ENCODE data around the gene TAF11. TPM values are rescaled to one million over a fixed set of nuclear protein-coding genes. Genes with fewer than 3 reads are reported as not detected.
"Not testable (repeated sequence)": the region's sequence is repeated elsewhere in the genome, so short reads cannot be mapped to it uniquely, and the experiment has no call there.

The TAF11 gene
- polyA plus RNA-seq, 2 of the 4 experiments (the other 2 are of a cell fraction) = 17.3 to 28.9 TPM

DNA sequence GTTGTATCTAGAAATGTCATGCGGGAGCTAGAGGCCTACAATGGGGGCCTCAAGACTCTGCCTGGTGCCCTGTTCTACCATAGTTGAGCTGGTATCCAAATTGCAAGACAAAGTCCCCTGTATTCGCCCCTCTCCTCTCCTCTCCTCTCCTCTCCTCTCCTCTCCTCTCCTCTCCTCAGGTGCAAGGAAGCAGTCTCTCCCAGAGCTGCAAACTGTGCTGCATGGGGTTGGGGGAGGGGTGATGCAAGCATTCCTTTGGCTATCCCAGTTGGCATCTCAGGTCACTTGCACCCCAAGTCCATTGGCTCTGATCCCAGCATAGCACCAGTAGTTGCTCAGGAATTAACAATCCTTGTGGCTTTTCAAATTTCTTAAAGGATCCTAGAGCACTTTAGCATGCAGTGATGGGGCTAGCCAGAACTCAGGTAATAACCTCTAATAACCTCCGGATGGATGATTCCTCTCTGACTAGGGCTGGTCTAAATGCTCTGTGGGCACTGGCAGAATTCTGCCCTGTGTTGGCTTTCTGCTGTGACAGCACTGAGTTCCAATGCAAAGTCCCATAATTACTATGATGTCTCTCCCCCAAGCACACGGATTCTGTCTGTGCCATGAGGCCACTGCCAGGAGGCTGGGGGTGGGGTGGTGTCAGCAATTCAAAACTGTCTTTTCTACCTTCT is 35.3 kb downstream of the TAF11 start:
- H3K27ac ChIP-seq = no peak overlapping the region
- ChIA-PET CTCF (no interaction called here), POLR2A (no interaction called here)
- no peak overlapping the region for H3K4me3 ChIP-seq
- DNase-seq (ENCODE audit: low read depth in 1 of 2, low spot score in 1 of 2) (no peak), FAIRE-seq (no peak), ATAC-seq (no peak)
- no peaks in the 10 kb centered on the region for H3K9me3 ChIP-seq
- no peaks in the 10 kb centered on the region for H3K4me1 ChIP-seq
- WGBS (ENCODE audit: missing lambda C conversion rate) = 86% methylated on average over 4 of the region's 4 CpGs
- H3K4me2 ChIP-seq = no peak overlapping the region
- TF ChIP-seq NFE2L2 (conservative IDR thresholded peaks at IDR 0.05; ENCODE audit: low read length) (no peak), CHD4 (IDR thresholded peaks at IDR 0.05; ENCODE audit: borderline replicate concordance) (no peak), POLR2A (IDR thresholded peaks at IDR 0.05; ENCODE audit: low read length) (no peak), FOSL2 (IDR thresholded peaks at IDR 0.05) (no peak), FOSL2 (CRISPR knock-in tag; IDR thresholded peaks at IDR 0.05) (no peak), CBX8 (IDR thresholded peaks at IDR 0.05) (no peak), ZSCAN20 (CRISPR knock-in tag; IDR thresholded peaks at IDR 0.05) (no peak)
- TF ChIP-seq, protein P1, sequence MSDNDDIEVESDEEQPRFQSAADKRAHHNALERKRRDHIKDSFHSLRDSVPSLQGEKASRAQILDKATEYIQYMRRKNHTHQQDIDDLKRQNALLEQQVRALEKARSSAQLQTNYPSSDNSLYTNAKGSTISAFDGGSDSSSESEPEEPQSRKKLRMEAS (IDR thresholded peaks at IDR 0.05) = no peak

GRCh38 chr6:34851361-34851760 is 36.5 kb downstream of the TAF11 start:
- ChIA-PET POLR2A (no interaction called here), CTCF (no interaction called here)
- DNase-seq (ENCODE audit: low read depth in 1 of 2, low spot score in 1 of 2) (no peak), FAIRE-seq (no peak), ATAC-seq (no peak)
- H3K4me1 ChIP-seq = no peaks in the 10 kb centered on the region
- no peak for TF ChIP-seq HOXA7 (CRISPR knock-in tag; IDR thresholded peaks at IDR 0.05)
- TF ChIP-seq HOXB5 (CRISPR knock-in tag; IDR thresholded peaks at IDR 0.05) = no peak
- TF ChIP-seq RCOR1 (IDR thresholded peaks at IDR 0.05; ENCODE audit: low read depth, low read length) = no peak
- TF ChIP-seq POLR2AphosphoS2 (conservative IDR thresholded peaks at IDR 0.05; ENCODE audit: low read length) = no peak
- no peak for TF ChIP-seq EHF (CRISPR knock-in tag; IDR thresholded peaks at IDR 0.05)
- no peak for TF ChIP-seq CHD2 (IDR thresholded peaks at IDR 0.05; ENCODE audit: low read length, partially characterized antibody)
- TF ChIP-seq RAD21 (conservative IDR thresholded peaks at IDR 0.05 in 1 of 2, IDR thresholded peaks at IDR 0.05 in 1 of 2) = no peak
- no peak for TF ChIP-seq RARB (CRISPR knock-in tag; IDR thresholded peaks at IDR 0.05)
- TF ChIP-seq, protein P2, sequence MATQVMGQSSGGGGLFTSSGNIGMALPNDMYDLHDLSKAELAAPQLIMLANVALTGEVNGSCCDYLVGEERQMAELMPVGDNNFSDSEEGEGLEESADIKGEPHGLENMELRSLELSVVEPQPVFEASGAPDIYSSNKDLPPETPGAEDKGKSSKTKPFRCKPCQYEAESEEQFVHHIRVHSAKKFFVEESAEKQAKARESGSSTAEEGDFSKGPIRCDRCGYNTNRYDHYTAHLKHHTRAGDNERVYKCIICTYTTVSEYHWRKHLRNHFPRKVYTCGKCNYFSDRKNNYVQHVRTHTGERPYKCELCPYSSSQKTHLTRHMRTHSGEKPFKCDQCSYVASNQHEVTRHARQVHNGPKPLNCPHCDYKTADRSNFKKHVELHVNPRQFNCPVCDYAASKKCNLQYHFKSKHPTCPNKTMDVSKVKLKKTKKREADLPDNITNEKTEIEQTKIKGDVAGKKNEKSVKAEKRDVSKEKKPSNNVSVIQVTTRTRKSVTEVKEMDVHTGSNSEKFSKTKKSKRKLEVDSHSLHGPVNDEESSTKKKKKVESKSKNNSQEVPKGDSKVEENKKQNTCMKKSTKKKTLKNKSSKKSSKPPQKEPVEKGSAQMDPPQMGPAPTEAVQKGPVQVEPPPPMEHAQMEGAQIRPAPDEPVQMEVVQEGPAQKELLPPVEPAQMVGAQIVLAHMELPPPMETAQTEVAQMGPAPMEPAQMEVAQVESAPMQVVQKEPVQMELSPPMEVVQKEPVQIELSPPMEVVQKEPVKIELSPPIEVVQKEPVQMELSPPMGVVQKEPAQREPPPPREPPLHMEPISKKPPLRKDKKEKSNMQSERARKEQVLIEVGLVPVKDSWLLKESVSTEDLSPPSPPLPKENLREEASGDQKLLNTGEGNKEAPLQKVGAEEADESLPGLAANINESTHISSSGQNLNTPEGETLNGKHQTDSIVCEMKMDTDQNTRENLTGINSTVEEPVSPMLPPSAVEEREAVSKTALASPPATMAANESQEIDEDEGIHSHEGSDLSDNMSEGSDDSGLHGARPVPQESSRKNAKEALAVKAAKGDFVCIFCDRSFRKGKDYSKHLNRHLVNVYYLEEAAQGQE (IDR thresholded peaks at IDR 0.05) = no peak
- no peak for TF ChIP-seq POLR2A (IDR thresholded peaks at IDR 0.05; ENCODE audit: low read length)
- TF ChIP-seq ZSCAN20 (CRISPR knock-in tag; IDR thresholded peaks at IDR 0.05) = no peak
- TF ChIP-seq, protein P3, sequence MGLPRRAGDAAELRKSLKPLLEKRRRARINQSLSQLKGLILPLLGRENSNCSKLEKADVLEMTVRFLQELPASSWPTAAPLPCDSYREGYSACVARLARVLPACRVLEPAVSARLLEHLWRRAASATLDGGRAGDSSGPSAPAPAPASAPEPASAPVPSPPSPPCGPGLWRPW (IDR thresholded peaks at IDR 0.05) = no peak
- no peak for TF ChIP-seq SMC3 (IDR thresholded peaks at IDR 0.05)
- TF ChIP-seq SREBF2 (IDR thresholded peaks at IDR 0.05) = no peak
- no peak for TF ChIP-seq CTCF (IDR thresholded peaks at IDR 0.05)
- TF ChIP-seq MAZ (IDR thresholded peaks at IDR 0.05; ENCODE audit: borderline replicate concordance, low read depth, low read length) = no peak
- TF ChIP-seq HOXB13 (CRISPR knock-in tag; IDR thresholded peaks at IDR 0.05; ENCODE audit: low read depth) = no peak
- TF ChIP-seq NFE2L2 (conservative IDR thresholded peaks at IDR 0.05; ENCODE audit: low read length) = no peak
- TF ChIP-seq, protein P4, sequence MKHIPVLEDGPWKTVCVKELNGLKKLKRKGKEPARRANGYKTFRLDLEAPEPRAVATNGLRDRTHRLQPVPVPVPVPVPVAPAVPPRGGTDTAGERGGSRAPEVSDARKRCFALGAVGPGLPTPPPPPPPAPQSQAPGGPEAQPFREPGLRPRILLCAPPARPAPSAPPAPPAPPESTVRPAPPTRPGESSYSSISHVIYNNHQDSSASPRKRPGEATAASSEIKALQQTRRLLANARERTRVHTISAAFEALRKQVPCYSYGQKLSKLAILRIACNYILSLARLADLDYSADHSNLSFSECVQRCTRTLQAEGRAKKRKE (CRISPR knock-in tag; IDR thresholded peaks at IDR 0.05; ENCODE audit: low read depth) = no peak
- TF ChIP-seq EHMT2 (IDR thresholded peaks at IDR 0.05; ENCODE audit: low read depth) = no peak
- H3K9me3 ChIP-seq = no peaks in the 10 kb centered on the region
- H3K4me2 ChIP-seq = no peak overlapping the region
- WGBS (ENCODE audit: missing lambda C conversion rate) = 100% methylated on average over 1 of the region's 1 CpG
- H3K4me3 ChIP-seq = no peak overlapping the region
- H3K27ac ChIP-seq = no peak overlapping the region

- CTCF ChIA-PET; H3K4me1 ChIP-seq; H3K4me2 ChIP-seq; H3K9me3 ChIP-seq; H3K27ac ChIP-seq; H3K4me3 ChIP-seq; DNase-seq (ENCODE audit: low read depth in 1 of 2, low spot score in 1 of 2); ATAC-seq; FAIRE-seq: not testable (repeated sequence)
- POLR2A ChIA-PET = interaction anchor here (0.6 kb wide), 1 partner anchor 15 kb away, joined by 3 read pairs; no protein-coding TSS in a partner anchor
- WGBS (ENCODE audit: missing lambda C conversion rate) = 93% methylated on average over 6 of the region's 6 CpGs
Measured at GRCh38 chr6:34849066-34849465, 38.8 kb downstream of the TAF11 start.

All from A549 (cell line).